Renal pelvis (tissue), 4 donors: ENCODE measurements around the gene PPAN. TPM values are rescaled to one million over a fixed set of nuclear protein-coding genes. Genes with fewer than 3 reads are reported as not detected.

ENCODE experiments used
- DNase-seq: peaks from one replicate; pipeline ENCODE4 v3.0.0-alpha.2; 2013
- polyA plus RNA-seq, 3 donors: library from polyadenylated mRNA; unstranded; fragments of 120-200 nt; gene quantifications; one replicate each; pipeline ENCODE4 v1.2.1, GENCODE V29; 2013; ENCODE audit not compliant: insufficient read length in 3 of 3

PPAN gene
- polyA plus RNA-seq, 3 donors, result 35.7 to 45.6 (median 36.6) TPM

- DNase-seq, result no peak
Observed at GRCh38 chr19:10137751-10138682, 31.9 kb downstream of the PPAN start.

DNA sequence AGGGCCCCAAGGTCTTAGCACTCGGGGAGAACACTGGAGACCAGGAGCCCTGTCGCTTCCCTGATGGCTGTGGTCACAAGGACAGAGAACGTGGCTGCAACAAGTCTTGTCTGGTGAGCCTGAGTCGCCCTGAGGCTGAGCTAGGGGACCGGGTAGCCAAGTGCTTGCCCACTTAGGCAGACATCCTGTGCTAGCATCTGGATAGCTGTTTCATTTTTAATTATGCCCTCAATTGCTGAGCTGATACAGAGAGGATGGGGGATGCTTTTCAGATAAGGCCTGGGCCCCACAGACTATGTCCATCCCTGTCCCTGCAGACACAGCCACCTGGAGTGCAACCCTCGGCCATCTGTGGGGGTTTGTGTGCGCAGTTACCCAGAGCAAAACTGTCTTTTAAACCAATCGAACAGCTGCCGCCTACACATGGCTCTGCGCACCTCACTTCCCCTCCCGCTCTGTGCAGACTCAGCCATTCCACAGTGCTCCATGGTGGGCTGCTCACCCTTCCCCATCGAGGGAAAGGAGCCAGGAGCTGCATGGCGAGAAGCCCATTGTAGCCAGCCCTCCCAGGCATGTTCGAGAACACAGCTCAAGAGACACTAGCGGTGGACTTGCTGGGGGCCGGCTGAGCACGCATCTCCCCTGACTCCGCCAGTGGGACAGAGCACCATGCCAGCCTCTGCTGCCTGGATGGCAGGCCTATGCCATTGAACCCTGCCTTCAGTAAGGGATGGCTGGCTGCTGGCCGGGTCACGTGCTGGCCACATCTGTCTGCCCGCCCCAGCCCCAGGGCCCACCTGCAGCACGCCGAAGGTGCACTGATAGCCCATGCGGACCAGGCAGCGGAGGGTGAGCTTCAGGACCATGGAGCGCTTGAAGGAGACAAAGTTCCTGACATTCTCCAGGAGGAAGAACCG is 33.0 kb downstream of the PPAN start:
- DNase-seq, result no peak

DNA sequence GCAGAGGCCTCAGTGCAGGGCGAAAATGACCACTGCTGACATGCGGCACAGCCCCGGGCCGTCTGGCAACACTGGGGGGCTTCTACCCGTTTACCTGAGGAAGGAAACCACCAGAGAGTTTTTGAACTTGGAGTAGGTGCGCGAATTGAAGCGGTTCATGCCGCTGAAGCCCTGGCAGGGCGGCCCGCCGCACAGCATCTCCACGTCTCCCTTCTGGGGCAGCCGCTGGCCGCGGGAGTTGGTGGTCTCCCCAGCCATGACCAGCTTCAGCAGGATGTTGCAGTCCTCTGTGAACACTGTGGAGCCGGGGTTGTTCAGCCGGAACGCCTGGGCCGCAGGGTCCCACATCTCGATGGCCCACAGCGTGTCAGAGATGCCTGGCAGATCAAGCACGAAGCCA is 33.8 kb downstream of the PPAN start:
- DNase-seq, result no peak

DNA sequence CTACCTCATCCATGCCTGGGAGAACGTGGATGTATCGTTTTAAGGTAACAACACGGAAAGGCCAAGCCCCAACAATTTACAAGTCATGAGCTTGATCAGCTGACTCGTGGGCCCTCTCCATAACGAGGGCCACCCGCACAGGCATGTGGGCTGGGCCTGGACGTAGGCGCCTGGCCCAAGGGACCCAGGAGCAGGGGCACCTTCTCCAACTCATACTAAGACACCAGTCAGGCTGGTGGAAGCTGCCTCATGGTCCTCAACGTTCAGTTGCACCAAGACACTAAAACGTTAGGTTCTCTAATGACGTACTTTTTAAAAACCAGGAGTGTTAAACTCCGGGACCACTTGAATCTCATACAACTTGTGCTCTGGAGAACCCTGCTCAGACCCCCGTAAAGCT is 35.3 kb downstream of the PPAN start:
- no peak for DNase-seq

GRCh38 chr19:10141973-10142372 is 35.8 kb downstream of the PPAN start:
- no peak for DNase-seq

GRCh38 chr19:10142701-10143375 is 36.7 kb downstream of the PPAN start:
- DNase-seq, result peak; percentile 9

GRCh38 chr19:10143681-10144080 is 37.5 kb downstream of the PPAN start:
- DNase-seq, result no peak

GRCh38 chr19:10144361-10144760 is 38.2 kb downstream of the PPAN start:
- DNase-seq, result no peak

DNA sequence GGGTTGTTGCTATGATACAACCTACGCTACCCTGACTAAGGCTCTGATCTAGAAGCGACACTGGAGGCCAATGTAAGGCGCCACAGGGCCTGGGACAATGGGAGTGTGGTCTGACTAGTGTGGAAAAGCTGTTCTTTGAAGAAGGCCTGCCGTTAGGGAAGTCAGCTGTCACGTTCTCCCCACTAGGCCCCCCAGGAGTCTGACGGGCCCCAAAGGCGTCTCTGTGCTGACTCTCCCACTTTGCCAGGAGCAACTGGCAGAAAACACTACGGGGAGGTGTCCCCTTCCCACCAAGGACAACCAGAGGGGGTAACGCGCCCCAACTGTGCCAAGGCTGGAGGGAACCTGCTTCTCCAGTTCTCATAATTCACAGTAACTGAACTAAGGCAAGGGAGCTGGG is 38.9 kb downstream of the PPAN start:
- DNase-seq, result no peak

- no peak for DNase-seq
Observed at GRCh38 chr19:10146142-10146541, 40.0 kb downstream of the PPAN start.

DNA sequence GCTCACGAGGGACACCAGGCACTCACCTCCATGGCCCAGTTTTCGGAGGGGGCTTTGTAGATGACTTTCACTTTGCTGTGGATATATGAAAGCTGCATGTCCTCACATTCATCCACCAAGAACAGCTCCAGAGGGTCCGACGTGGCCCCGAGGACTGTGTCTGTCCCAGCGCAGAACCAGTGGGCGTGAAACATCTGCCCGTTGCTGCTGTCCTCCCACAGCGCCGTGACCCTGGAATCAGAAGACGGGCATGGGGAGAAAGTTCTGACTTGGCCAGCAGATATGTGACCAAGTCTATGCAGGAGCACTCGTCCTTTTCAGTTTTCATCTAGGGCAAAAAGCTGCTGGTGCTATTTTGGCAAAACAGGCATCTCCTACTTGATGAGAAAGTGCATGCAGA is 43.3 kb downstream of the PPAN start:
- DNase-seq, result no peak

DNA sequence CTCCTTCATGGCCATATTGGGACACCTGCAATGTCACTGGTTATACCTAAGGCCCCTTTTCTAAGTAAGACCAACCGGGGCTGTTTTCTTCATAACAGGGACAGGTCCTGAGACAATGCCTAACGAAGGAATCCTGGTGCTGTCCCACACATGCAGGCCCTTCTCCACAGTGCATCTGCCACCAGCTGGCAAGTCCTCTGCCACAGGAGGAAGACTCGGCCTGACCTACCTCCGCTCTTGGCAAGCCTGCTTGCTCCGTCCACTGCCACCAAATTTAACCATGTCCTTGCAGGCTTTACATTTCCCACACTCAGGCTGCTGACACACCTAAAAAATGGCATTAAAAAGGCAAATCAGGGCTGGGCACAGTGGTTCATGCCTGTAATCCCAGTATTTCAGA is 45.4 kb downstream of the PPAN start:
- DNase-seq, result no peak

GRCh38 chr19:10152100-10152499 is 45.9 kb downstream of the PPAN start:
- no peak for DNase-seq

GRCh38 chr19:10155839-10156238 is 49.7 kb downstream of the PPAN start:
- no peak for DNase-seq

DNA sequence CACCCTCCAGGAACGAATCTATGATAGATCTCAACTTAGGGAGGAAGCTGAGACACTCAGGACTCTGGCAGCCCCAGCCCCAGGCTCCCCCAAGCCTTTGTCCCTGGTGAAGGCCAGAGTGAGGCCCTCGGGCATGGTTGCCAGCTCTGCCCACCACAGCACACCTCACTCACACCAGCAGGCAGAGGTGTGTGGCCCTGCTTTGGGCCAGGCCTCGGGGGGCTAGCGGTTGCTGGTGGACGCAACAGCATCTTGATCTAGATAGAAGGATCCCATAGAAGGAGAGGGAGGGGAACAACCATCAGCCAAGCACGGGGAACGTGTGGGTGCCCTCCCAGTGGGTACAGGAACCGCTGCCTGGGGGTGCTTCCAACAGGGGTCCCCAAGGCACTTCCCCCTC is 51.9 kb downstream of the PPAN start:
- no peak for DNase-seq

GRCh38 chr19:10158485-10158884 is 52.3 kb downstream of the PPAN start:
- no peak for DNase-seq

DNA sequence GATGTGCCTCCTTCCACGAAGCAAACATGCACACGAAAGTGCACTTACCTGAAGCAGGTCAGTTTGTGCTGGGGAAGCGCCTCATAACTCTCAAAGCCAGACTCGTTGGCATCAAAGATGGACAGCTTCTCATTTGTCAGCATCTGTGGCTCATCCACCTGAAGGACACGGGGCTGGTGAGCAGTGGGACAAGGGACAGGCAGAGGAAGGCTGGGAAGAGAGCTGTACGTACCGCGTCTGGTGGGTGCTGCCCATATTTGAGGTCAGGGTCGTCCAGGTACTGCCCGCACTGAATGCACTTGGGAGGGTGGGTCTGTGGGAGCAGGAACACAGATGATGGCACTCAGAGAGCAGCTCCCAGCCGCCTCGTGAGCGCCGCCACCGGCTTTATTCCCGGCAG is 53.4 kb downstream of the PPAN start:
- no peak for DNase-seq

Other genes with a start within 250 kb of the PPAN start
- 10 to 100 TPM; 23.7 to 28.2 (median 28.2) TPM for gene OLFM2, start 169.8 kb upstream of the PPAN start, polyA plus RNA-seq
- 1 to 10 TPM in 2 of 3 donors, under 1 TPM in 1; 0.99 to 1.4 (median 1.1) TPM for gene COL5A3, start 95.9 kb upstream of the PPAN start, polyA plus RNA-seq
- not detected for gene RDH8, start 92.9 kb upstream of the PPAN start, polyA plus RNA-seq
- 10 to 100 TPM; 25.0 to 30.2 (median 27.7) TPM for gene SHFL, start 20.0 kb upstream of the PPAN start, polyA plus RNA-seq
- 1 to 10 TPM; 1.6 to 3.9 (median 3.5) TPM for gene ANGPTL6, start 3.7 kb upstream of the PPAN start, polyA plus RNA-seq
- gene P2RY11, start 5.3 kb downstream of the PPAN start, polyA plus RNA-seq, result 10 to 100 TPM; 14.2 to 19.3 (median 18.4) TPM
- 100 to 1,000 TPM; 197 to 223 (median 211) TPM for gene EIF3G, start 13.5 kb downstream of the PPAN start, polyA plus RNA-seq
- gene DNMT1, start 88.6 kb downstream of the PPAN start, polyA plus RNA-seq, result 100 to 1,000 TPM; 102 to 125 (median 107) TPM
- 10 to 100 TPM; 12.1 to 13.5 (median 12.3) TPM for gene S1PR2, start 125.0 kb downstream of the PPAN start, polyA plus RNA-seq
- 10 to 100 TPM; 47.5 to 58.3 (median 58.1) TPM for gene MRPL4, start 145.9 kb downstream of the PPAN start, polyA plus RNA-seq
- 1 to 10 TPM; 5.0 to 6.6 (median 5.6) TPM for gene ICAM1, start 164.8 kb downstream of the PPAN start, polyA plus RNA-seq
- under 1 TPM; 0.49 to 0.62 (median 0.53) TPM for gene ICAM4, start 180.6 kb downstream of the PPAN start, polyA plus RNA-seq
- under 1 TPM in 2 of 3 donors, not detected in 1; 0.10 to 0.17 TPM for gene ICAM5, start 183.6 kb downstream of the PPAN start, polyA plus RNA-seq
- gene ZGLP1, start 203.5 kb downstream of the PPAN start, polyA plus RNA-seq, result 10 to 100 TPM in 1 of 3 donors, 1 to 10 TPM in 2; 5.8 to 10.2 (median 7.5) TPM
- 10 to 100 TPM; 18.9 to 25.4 (median 22.1) TPM for gene FDX2, start 209.7 kb downstream of the PPAN start, polyA plus RNA-seq
- 10 to 100 TPM; 31.9 to 43.4 (median 37.1) TPM for gene RAVER1, start 227.2 kb downstream of the PPAN start, polyA plus RNA-seq
- gene ICAM3, start 233.3 kb downstream of the PPAN start, polyA plus RNA-seq, result 10 to 100 TPM in 1 of 3 donors, 1 to 10 TPM in 2; 8.6 to 10.0 (median 9.9) TPM